Endothelial cell of umbilical vein (primary cell): ENCODE data around the gene ACTL7A.

Experiments used
- EZH2 ChIP-seq: IDR thresholded peaks from 2 replicates; pipeline ENCODE4 v1.6.1; 2012; ENCODE audit warnings: borderline replicate concordance, low read depth, mild to moderate bottlenecking, moderate library complexity, low read length, inconsistent platforms; ENCODE audit not compliant: severe bottlenecking
- JUN ChIP-seq: IDR thresholded peaks from 2 replicates; pipeline ENCODE4 v1.6.1; 2011; ENCODE audit warnings: borderline replicate concordance, low read depth; ENCODE audit not compliant: insufficient read length, insufficient read depth
- POLR2A ChIP-seq: IDR thresholded peaks from 2 replicates; pipeline ENCODE4 v1.6.1; 2012; ENCODE audit warnings: low read depth, mild to moderate bottlenecking, control low read depth, low read length
- POLR2AphosphoS5 ChIP-seq: IDR thresholded peaks from 2 replicates; pipeline ENCODE4 v1.6.1; 2012; ENCODE audit warnings: low read depth, mild to moderate bottlenecking, control low read depth, low read length, moderate library complexity; ENCODE audit not compliant: insufficient read depth
- TF ChIP-seq, protein P1 (sequence below), 2 donors: IDR thresholded peaks; 1 replicate in 1 of 2; 2 replicates in 1 of 2; pipeline ENCODE4 v1.5.1; 2011; ENCODE audit warnings: low read length in 2 of 2, mild to moderate bottlenecking in 2 of 2, moderate library complexity in 2 of 2, control low read depth in 1 of 2, inconsistent platforms in 1 of 2, low read depth in 1 of 2; ENCODE audit not compliant: insufficient read depth in 1 of 2; ENCODE audit errors: extremely low read depth in 1 of 2
- TF ChIP-seq, protein P2 (sequence below): IDR thresholded peaks from 2 replicates; pipeline ENCODE4 v1.6.1; 2011; ENCODE audit not compliant: insufficient read depth, insufficient read length

DNA sequence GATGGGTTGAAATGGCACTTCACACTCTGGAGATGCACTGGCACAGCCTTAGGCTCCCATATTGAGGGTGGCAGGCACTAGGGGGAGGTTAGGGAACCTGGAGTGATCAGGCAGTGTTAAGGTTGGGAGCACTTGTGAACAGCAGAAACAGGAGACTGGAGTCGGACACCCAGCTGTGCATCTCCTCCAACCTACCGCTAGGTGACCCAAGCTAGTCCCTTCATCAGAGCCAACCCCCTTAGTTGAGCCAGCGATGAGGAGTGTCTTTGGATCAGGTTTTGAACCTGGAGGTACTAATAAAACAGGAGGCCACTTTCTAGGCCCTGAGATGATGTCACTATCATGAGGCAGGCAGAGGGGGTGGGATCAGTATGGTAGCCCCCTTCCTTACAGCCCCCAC, 8.0 kb upstream of the ACTL7A start:
- TF ChIP-seq, protein P1, sequence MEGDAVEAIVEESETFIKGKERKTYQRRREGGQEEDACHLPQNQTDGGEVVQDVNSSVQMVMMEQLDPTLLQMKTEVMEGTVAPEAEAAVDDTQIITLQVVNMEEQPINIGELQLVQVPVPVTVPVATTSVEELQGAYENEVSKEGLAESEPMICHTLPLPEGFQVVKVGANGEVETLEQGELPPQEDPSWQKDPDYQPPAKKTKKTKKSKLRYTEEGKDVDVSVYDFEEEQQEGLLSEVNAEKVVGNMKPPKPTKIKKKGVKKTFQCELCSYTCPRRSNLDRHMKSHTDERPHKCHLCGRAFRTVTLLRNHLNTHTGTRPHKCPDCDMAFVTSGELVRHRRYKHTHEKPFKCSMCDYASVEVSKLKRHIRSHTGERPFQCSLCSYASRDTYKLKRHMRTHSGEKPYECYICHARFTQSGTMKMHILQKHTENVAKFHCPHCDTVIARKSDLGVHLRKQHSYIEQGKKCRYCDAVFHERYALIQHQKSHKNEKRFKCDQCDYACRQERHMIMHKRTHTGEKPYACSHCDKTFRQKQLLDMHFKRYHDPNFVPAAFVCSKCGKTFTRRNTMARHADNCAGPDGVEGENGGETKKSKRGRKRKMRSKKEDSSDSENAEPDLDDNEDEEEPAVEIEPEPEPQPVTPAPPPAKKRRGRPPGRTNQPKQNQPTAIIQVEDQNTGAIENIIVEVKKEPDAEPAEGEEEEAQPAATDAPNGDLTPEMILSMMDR (IDR thresholded peaks at IDR 0.05; ENCODE audit: extremely low read depth in 1 of 2, insufficient read depth in 1 of 2, low read depth in 1 of 2, low read length in 2 of 2), result no peak
- no peak for TF ChIP-seq EZH2
- TF ChIP-seq POLR2A, result no peak
- no peak for TF ChIP-seq POLR2AphosphoS5
- TF ChIP-seq JUN, result no peak
- TF ChIP-seq, protein P2, sequence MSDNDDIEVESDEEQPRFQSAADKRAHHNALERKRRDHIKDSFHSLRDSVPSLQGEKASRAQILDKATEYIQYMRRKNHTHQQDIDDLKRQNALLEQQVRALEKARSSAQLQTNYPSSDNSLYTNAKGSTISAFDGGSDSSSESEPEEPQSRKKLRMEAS, result no peak
